Esophagus squamous epithelium (tissue), 5 donors: ENCODE results near the gene TOP2B. TPM values are rescaled to one million over a fixed set of nuclear protein-coding genes. Genes with fewer than 3 reads are reported as not detected.

Source experiments
- DNase-seq: peaks from one replicate; lab custom pipeline; 2025; lab: John Stamatoyannopoulos, UW
- H3K27ac ChIP-seq, 4 donors: fragments of 200-600 bp; sonication (generic); one replicate each; pipeline ENCODE4 v1.5.1; 2016 to 2019; ENCODE audit warnings: mild to moderate bottlenecking in 1 of 4
- H3K27me3 ChIP-seq, 4 donors: fragments of 200-600 bp; sonication (generic); 1 replicate in 3 of 4; 2 replicates in 1 of 4; pipeline versions ENCODE4 v1.5.1 to v1.6.0; 2017 to 2021; ENCODE audit warnings: antibody characterized with exemption in 1 of 4
- H3K36me3 ChIP-seq, 3 donors: fragments of 200-600 bp; sonication (generic); one replicate each; pipeline ENCODE4 v1.5.1; 2016 to 2019
- H3K4me1 ChIP-seq, 3 donors: fragments of 200-600 bp; sonication (generic); one replicate each; pipeline ENCODE4 v1.5.1; 2017 to 2019
- H3K4me3 ChIP-seq, 4 donors: fragments of 200-600 bp; sonication (generic); 1 replicate in 3 of 4; 2 replicates in 1 of 4; pipeline ENCODE4 v1.5.1; 2016 to 2019; ENCODE audit warnings: mild to moderate bottlenecking in 2 of 4, moderate library complexity in 1 of 4
- H3K9me3 ChIP-seq, 3 donors: fragments of 200-600 bp; sonication (generic); one replicate each; pipeline ENCODE4 v1.5.1; 2016 to 2019
- POLR2A ChIP-seq, 4 donors: fragments of 450-650 bp; IDR thresholded peaks; one replicate each; pipeline ENCODE4 v1.6.1; 2017; ENCODE audit warnings: antibody characterized with exemption in 4 of 4, mild to moderate bottlenecking in 4 of 4, moderate library complexity in 3 of 4
- WGBS, 2 donors: methylation state at CpG; one replicate each; pipeline ENCODE4 v1.1.5; 2018; 5-methylcytosine and 5-hydroxymethylcytosine counted together
- intact Hi-C: fragments of 100-400 bp; cut with DNase I; formaldehyde crosslinking; loops from one replicate; pipeline ENCODE4 v1.15.0; 2022
- total RNA-seq, 4 donors: library from RNA; depleted of rRNA; stranded (reverse); fragments of >200 nt; gene quantifications; one replicate each; pipeline ENCODE4 v1.1.0, GENCODE V29; 2016
- TF ChIP-seq, protein P1 (sequence below), 6 experiments: fragments of 450-650 bp in 4 of 6; fragments of 200-600 bp in 2 of 6; sonication (generic) in 2 of 6; IDR thresholded peaks; one replicate each; pipeline ENCODE4 v1.5.1; 2016 to 2019; ENCODE audit warnings: antibody characterized with exemption in 6 of 6, mild to moderate bottlenecking in 4 of 6, moderate library complexity in 4 of 6
- donor health status: DM: yes; HTN: yes; CAD: no.

The TOP2B gene
- total RNA-seq, 4 donors from 2014 or later: 47.6 to 89.8 (median 67.4) TPM

DNA sequence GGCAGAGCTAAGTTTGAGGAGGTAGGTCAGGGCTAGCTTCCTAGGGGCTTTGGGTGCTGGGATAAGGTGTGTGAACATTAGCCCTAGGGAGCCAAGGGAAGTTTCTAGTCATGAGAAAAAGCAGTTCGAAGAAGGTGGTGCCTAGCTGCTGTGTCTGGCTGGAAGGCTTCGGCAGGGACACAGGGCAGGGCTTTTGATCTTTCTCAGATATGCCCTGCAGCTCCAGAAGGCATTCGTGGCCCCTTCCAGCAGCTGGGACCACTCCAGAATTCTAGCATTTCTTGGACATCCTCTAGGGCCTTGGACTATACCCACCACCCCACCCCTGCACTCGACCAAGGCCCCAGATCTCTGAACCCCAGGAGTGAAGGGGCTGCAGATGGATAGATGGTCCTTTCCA lies 88.6 kb downstream of the TOP2B start:
- H3K4me3 ChIP-seq: no peak overlapping the region
- intact Hi-C loops: no loop called here
- no peak for DNase-seq
- H3K27ac ChIP-seq: no peak overlapping the region
- WGBS, 2 donors: 64 to 66% methylated on average over 2 to 3 of the region's 4 CpGs
- TF ChIP-seq, protein P1, sequence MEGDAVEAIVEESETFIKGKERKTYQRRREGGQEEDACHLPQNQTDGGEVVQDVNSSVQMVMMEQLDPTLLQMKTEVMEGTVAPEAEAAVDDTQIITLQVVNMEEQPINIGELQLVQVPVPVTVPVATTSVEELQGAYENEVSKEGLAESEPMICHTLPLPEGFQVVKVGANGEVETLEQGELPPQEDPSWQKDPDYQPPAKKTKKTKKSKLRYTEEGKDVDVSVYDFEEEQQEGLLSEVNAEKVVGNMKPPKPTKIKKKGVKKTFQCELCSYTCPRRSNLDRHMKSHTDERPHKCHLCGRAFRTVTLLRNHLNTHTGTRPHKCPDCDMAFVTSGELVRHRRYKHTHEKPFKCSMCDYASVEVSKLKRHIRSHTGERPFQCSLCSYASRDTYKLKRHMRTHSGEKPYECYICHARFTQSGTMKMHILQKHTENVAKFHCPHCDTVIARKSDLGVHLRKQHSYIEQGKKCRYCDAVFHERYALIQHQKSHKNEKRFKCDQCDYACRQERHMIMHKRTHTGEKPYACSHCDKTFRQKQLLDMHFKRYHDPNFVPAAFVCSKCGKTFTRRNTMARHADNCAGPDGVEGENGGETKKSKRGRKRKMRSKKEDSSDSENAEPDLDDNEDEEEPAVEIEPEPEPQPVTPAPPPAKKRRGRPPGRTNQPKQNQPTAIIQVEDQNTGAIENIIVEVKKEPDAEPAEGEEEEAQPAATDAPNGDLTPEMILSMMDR (IDR thresholded peaks at IDR 0.05): no peak
- no peak for TF ChIP-seq POLR2A (IDR thresholded peaks at IDR 0.05)
- no peaks in the 10 kb centered on the region for H3K9me3 ChIP-seq
- no peaks in the 10 kb centered on the region for H3K27me3 ChIP-seq
- H3K36me3 ChIP-seq: peaks cover 0 to 57% (median 0%) of the 10 kb centered on the region in 3 donors
- H3K4me1 ChIP-seq: peaks cover 0 to 9% (median 3%) of the 10 kb centered on the region in 3 donors

DNA sequence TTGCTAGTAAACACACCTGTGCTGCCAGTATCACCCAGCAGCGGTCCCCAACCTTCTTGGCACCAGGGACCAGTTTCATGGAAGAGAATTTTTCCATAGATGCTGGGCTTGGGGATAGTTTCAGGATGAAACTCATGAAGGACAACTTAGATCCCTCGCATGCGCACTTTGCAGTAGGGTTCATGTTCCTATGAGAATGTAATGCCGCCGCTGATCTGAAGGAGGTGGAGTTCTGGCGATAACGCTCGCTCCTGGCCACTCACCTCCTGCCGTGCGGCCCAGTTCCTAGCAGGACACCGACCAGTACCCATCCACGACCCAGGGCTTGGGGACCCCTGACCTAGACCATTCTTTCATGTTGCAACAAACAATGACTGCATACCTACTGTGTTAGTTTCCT lies 89.7 kb downstream of the TOP2B start:
- Histone ChIP-seq H3K27ac (no peak overlapping the region), H3K36me3 (peaks cover 0 to 57% (median 0%) of the 10 kb centered on the region in 3 donors), H3K27me3 (no peaks in the 10 kb centered on the region), H3K9me3 (no peaks in the 10 kb centered on the region), H3K4me1 (peaks cover 0 to 9% (median 3%) of the 10 kb centered on the region in 3 donors), H3K4me3 (no peak overlapping the region)
- TF ChIP-seq, protein P1 (IDR thresholded peaks at IDR 0.05): no peak
- no peak for TF ChIP-seq POLR2A (IDR thresholded peaks at IDR 0.05)
- intact Hi-C loops: no loop called here
- 93 to 94% methylated on average over 10 to 12 of the region's 12 CpGs for WGBS, 2 donors
- no peak for DNase-seq

DNA sequence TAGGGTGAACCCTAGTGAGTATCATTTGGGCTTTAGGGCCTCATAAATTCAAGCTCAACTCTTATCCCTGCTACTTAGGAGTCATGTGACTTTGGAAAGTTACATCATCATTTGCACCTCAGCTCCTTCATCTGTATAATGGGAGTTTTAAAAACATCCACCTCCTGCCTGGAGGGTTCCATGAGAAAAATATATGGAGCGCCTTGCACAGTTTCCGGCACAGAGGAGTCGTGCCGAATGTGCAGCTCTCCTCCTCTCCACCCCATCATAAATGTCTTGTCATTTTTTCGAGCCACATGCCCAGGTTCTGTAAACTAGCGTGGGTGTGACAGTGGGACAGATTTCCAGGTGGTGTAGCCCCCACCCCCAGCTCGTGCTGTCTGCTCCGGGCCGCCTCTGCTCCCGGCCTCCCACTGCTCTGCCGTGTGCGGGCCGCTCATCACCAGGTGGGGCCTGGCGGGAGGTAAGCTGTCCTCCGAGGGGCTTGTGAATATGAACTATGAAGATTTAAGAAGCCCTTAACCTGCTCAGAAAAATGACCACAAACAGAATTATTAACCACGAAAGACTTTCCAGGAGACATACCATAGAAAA lies 90.4 kb downstream of the TOP2B start:
- no peak for DNase-seq
- H3K9me3 ChIP-seq: no peaks in the 10 kb centered on the region
- H3K27ac ChIP-seq: peak overlapping the region in 1 of 4 donors; percentile 65
- H3K27me3 ChIP-seq: no peaks in the 10 kb centered on the region
- H3K4me1 ChIP-seq: peaks cover 0 to 9% (median 3%) of the 10 kb centered on the region in 3 donors
- intact Hi-C loops: no loop called here
- peaks cover 0 to 63% (median 0%) of the 10 kb centered on the region in 3 donors for H3K36me3 ChIP-seq
- WGBS, 2 donors: 88 to 93% methylated on average over 6 to 7 of the region's 16 CpGs
- no peak overlapping the region for H3K4me3 ChIP-seq
- no peak for TF ChIP-seq POLR2A (IDR thresholded peaks at IDR 0.05)
- TF ChIP-seq, protein P1 (IDR thresholded peaks at IDR 0.05): no peak

DNA sequence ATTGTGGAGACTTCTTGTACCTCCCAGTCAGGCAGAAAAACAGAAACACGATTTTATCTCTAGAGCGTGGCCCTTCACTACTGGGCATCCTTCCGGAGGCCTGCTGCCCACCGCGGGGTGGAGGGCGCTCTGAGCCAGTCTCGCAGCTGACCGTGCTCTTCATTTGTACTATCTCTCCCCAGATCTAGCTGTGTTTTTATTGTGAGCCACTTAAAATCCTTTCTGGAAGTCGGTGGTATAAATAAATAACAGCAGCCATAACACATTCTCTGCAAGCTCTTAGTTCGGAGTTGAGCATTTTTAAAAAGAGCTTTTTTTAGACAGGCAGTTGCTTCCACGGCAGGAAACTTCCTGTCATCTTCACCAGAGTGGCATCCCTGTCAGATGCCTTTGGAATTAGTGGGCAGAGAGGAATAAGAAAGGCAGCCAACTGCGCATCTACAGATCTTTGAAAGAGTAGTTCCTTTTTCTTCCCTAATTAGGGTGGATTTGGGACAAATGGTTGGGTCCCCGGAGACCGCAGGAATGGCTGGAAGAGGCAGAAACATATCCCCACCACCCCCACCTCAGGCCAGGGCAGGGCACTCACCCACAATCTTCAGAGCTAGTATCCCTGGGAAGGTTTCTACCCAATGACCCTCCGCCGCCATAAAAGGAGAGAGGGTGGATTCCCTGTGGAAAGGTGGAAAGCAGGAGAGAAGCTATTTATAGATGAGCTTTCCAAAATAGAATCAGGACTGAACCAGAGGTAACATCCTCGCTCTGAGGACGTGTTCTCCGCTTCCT lies 91.1 kb downstream of the TOP2B start:
- Histone ChIP-seq H3K9me3 (no peaks in the 10 kb centered on the region), H3K27ac (peak overlapping the region in 2 of 4 donors; percentile 65 to 68), H3K36me3 (peaks cover 0 to 64% (median 0%) of the 10 kb centered on the region in 3 donors), H3K4me1 (peaks cover 0 to 9% (median 3%) of the 10 kb centered on the region in 3 donors), H3K4me3 (no peak overlapping the region), H3K27me3 (no peaks in the 10 kb centered on the region)
- TF ChIP-seq, protein P1 (IDR thresholded peaks at IDR 0.05): no peak
- no peak for TF ChIP-seq POLR2A (IDR thresholded peaks at IDR 0.05)
- intact Hi-C loops: no loop called here
- DNase-seq: no peak
- WGBS, 2 donors: 80% methylated on average over 13 to 18 of the region's 19 CpGs

DNA sequence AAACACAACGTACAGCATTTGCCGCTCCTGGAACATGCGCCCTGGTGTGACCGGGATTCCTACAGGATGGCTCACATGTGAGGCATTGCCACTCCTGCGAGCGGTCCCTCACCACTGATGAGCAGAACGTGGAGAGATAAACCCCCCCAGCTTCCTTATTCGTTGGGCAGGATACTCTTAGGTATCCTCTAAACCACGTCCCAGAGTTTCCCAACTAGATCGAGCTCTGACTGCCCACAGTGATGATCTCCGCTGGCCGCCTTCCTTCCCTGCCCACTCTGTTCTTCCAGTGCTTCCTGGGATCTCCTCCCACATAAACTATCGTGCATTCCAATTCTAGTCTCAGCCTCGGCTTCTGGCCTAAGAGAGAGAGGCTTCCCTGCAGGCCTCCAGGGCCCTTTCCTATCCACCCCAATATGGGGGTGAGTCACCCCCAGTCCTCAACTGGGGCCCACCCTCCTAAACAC lies 91.8 kb downstream of the TOP2B start:
- TF ChIP-seq, protein P1 (IDR thresholded peaks at IDR 0.05): no peak
- TF ChIP-seq POLR2A (IDR thresholded peaks at IDR 0.05): no peak
- DNase-seq: no peak

More for the DNA sequence above, 91.8 kb downstream of the TOP2B start:
- Histone ChIP-seq H3K4me1 (peaks cover 0 to 9% (median 3%) of the 10 kb centered on the region in 3 donors), H3K27me3 (no peaks in the 10 kb centered on the region), H3K27ac (peak overlapping the region in 2 of 4 donors; percentile 65 to 68), H3K9me3 (no peaks in the 10 kb centered on the region), H3K36me3 (peaks cover 0 to 62% (median 0%) of the 10 kb centered on the region in 3 donors), H3K4me3 (no peak overlapping the region)
- WGBS, 2 donors: 77 to 78% methylated on average over 9 to 14 of the region's 14 CpGs
- intact Hi-C loops: no loop called here
